ENCODE measurements around the gene TAGLN.

TAGLN gene

DNA sequence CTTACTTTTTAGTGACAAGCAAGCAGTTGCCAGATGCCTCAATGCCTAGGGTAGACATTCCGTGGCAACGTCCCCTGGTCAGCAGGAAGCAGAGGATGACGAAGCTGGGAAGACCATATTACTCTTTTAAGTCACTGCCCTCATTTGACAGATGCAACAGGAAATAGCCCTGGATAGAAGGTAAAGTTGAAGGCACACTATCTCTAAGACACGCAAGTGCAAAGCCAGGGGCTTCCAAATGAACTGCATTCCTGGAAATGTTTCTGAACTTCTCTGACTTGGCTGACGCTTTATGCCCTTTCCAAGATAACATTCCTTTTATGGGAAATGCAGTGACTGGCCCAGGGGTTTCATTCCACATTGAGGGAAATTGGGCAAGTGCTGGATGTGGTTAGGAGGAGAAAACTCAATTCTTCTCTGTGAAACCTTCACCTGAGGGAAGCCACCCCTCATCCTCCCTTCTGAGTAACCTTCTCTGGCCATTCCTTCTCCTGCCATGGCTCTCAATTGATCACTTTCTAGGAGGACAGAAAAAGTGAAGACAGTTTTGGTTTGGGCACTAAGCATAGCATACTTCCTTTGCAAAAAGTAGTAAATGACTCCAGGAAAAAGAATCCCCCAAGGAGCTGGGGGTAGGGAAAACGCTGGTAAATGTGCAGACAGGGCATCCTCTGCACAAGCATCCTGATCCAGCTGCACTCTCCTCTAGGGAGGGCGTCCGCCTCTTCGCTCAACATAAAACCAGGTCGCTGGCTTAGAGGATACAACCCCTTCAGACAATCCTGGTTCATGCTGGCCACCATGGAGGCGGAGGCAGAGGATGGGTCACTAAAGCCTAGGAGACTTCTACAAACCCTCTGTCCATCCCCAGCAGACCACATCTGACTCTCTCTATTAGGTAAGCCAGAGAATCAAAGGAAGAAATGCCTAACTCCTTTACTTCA, 18.2 kb downstream of the TAGLN start:
- DNase-seq, result no peak

DNA sequence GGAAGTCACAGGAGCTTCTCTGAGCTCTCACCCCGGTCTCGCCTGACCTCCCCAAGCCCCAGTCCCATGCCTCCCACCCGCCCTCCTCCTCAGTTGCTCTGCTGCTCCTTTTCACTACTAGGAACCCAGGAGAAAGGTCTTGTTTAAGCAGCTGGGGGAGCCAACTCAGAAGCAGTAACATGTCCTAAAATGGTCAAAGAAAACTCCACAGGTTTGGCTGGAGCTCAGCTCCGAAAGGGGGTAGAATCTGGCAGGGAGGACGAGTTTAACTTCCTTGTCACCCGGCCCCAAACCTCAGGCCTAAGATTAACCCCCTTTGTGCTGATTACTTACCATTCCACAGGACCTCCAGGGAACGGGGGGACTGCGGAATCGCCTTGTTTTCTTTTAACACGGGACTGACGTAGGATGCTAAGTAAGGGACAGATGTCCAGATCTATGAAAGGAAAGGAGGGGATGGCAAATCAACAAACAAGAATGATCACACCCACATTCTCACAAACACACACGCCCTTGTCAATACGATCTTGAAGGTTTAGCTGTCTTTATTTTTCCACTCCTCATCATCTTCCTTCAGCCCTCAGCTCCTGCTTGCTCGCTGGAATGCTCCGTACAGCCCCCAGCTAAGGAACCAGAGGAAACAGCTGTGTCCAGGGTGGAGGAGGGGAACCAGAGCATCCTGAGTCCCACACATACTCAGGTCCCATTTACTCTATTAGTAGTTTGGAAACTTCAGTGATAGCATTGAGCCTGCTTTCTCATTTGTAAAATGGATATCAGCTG, 19.2 kb downstream of the TAGLN start:
- DNase-seq, result no peak

DNA sequence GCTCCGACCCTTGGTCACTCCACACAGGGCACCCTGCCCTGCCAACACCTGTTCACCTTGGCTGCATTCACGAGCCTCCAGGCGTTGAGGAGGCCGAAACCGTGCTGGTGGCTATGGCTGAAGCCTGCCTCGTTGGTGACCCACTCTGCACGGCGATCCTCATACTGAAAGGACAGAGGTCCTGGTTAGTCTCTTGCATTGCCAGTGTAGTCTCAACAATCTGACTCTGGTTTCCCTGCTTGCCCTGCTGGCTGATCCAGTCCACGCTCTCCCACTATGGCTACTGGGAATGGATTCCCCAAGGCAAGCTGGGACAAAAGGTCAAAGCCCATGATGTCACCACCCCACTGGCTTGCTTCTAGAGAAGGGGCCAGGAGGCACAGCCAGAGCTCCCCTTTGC, 19.8 kb downstream of the TAGLN start:
- DNase-seq, result no peak

DNA sequence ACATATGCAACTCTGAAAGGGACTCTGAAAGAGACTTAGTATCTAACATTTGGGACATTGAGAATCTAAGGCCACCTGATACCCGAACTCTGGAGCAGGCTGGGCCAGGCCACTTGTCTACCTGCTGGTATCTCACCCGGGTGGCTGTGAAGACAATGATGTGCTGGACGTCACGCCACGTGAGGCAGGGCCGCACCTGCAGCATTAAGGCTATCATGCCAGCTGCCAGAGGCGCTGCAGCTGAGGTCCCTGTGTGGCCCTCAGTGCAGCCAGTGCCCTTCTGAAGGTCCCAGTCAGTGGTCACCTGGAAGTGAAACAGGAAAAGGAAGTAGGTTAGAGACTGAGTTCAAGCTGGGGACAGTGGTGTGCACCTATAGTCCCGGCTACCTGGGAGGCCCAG, 20.3 kb downstream of the TAGLN start:
- DNase-seq, result no peak

DNA sequence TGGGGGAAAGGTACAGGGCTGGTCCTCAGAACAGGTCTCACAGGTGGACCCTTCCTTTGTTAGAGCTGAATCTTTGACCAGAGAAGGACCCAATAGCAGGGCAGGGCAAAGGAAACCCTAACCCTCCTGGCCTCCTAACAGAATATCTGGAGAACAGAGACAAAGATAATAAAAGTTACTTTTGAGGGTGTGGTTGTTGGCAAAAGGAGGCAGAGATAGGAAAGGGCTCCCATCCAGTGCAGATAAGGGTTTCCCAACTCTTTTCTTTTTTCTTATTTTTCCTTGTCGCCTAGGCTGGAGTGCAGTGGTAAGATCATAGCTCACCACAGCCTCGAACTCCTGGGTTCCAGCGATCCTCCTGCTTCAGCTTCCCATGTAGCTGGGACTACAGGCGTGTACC, 20.8 kb downstream of the TAGLN start:
- DNase-seq, result no peak

DNA sequence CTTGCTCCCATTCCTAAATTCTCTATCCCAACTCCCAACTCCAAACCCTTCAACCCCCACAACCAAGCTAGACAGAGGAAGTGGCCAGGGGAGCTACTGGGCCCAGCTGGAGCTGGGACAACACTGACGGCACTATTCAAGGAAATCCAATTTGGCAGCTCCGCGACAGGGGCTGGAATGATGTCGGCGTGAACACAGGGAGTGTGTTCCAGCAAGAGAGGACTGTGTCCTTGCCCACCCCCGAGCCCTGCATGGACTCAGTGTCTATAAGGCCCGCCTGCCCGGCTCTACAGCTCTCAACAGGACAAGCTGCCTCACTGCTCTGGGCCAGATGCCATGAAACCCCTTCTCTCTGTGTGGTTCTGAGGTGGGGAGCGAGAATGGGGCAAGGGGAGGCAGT, 21.4 kb downstream of the TAGLN start:
- no peak for DNase-seq

DNA sequence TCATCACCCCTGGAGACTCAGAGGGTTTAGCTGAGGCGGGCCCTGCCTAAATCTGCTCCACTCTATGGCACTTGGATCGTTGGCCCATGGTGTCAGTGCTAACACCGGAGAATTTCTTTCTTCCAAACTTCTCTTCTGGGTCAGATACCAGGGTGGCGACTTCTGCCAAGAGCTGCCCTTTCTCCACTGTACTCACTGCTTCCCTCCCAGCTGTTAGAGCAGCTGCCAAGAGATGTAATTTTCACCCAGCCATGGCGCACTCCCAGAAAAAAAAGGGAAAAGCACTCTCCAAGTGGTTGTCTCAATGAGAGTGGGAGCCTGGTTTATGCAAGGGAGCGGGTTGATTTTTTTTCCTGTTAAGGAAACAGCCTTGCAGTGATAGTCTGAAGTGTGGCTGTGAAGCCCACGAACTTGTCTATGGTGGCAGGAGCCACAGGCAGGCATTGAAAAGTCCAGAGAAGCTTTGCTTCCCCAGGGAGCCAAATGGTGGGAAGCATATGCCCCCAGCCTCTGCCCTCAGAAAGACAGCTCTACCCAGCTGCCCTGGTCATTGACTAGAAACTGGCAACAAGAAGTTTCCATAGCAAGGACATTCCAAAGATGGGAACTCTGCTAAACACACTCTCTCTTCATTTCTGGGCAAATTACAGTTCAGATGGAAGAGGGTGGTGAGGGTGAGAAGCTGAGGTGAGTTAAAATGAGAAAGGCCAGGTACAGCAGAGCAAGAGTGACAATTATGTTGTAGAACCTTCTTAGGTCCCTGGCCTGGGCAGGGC, 22.0 kb downstream of the TAGLN start:
- DNase-seq, result no peak

DNA sequence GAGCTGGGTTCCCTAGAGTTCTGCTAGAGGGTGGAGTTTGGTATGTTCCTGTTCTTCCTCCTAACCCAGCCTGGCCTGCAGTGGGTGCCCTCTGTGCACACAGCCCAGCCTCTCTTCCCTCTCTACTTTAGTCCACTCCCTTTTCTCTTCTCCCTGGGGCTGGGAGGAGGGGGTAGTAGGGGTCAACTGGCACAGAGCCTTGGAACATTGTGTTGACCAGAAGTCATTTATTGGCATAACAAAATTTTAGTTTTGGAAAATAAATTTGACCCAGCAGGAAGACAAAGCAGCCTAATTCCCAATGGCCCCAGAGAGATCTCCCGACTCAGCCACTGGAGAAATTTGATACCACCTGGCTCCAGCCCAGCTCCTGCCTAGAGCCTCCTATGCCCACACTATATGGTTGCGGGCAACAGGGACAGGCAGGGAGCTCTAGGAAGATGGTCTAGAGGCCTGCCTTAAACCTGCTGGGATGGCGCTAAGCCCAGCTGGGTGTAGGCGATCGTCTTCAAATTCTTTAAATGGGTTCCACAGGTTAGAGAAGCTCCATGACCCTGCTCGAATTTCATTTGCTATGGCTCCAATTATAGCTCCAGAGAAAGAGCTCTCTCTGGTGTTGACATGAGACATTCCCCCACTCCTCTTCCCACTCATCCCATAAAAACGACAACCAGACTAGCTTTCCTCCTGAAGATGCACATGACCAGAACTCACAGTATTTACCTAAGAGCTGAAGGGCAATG, 22.8 kb downstream of the TAGLN start:
- DNase-seq, result peak; percentile 50 to 57

DNA sequence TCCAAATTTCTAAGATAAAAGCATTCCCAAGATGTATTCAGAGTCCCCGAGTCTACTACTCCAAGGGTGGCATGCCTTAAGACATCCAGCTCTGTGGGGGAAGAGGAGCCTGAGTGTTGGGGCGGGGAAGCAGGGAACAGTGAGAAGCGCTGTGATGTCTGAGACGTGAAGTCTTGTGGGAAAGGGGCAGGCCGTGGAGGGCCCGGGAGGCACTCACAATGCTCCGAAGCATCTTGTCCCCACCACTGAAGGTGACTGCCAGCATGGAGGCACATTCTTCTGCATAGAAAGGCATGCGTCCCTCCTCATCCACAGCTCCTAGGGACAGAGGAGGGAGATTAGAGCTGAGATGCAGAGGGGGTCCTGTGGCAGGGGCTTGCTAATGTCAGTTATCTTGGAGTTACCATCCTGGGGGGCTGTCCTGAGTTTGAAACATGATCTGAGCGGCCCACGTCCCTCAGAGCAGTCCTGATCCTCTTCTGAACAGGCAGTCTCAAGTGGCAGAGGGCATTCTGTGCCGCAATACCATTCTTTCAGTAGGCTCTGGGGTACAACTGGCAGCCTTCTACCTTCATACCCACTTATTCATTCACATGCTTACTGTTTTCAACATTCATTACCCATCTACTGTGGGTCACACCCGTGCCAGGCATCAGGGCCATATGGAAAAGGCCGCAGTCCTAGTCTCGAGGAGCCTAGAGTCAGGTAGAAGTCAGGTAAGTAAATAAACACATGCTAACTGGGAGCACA, 24.0 kb downstream of the TAGLN start:
- DNase-seq, result no peak

DNA sequence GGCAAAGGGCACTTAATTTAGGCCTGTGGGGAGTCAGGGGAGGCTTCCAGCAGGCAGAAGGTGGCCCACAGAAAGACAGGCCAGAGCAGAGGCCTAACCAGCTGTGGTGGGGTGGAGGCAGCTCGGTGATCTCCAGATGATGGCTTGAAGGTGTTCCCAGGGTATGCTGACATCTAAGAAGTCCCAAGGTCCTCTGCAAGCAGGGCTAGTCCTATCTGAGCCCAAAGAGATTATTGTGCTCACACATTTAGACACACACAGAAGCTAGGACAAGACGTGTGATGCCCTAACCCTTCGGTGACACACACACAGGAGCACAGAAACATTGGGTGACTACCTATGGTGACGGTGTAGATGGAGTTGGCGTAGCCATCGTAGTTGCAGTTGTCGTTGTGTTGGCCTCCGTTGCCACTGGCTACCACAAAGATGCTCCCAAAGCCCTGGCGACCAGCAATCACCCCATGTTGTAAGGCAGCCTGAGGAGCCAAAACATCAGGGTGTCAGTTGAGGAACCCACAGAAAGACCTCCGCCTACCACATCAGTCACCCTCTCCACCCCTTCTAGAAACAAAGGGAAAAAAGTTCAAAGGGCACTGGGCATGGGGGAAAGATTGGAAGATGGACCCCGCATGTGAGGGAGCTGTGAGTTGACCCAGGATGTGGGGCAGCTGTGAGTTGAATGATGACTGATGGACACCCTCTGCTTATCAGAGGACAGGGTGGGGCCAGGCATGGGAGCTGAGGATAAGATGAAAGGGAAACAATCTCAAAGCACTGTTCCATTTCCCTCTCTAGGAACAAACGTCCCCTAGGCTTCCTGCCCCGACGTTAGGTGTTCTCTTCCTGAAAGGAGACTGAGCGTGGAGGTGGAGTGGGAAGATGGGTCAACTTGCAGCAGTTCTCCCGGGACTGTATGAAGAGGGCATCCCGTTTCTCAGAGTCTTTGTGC, 24.8 kb downstream of the TAGLN start:
- no peak for DNase-seq

DNA sequence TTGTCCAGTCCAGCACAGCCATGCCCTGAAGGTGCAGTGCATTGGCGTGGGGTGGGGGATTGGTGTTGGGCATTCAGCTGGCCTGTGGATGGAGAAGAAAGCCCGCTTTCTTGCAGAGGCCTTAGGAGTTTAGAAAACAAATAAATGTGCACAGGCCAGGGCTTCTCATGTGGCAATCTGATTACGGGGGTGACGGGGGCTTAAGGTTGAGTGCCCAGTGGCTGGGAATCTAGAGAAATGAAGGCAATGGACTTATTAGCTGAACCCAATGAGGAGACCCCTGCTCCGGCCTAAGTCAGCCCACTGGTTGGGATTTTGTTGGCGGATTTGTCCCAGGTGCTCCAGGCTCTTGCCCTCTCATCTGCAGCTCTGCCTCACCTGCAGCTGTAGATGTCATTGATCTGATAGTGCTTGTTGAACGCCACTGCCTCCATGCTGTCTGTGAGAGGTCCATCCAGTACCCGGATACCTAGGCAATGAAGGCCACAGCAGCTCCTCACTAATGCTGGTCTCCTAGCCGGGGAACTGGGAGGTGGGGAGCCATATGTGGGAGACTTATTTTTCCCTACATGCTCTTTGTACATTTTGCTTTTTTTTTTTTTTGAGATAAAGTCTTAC, 26.5 kb downstream of the TAGLN start:
- no peak for DNase-seq

DNA sequence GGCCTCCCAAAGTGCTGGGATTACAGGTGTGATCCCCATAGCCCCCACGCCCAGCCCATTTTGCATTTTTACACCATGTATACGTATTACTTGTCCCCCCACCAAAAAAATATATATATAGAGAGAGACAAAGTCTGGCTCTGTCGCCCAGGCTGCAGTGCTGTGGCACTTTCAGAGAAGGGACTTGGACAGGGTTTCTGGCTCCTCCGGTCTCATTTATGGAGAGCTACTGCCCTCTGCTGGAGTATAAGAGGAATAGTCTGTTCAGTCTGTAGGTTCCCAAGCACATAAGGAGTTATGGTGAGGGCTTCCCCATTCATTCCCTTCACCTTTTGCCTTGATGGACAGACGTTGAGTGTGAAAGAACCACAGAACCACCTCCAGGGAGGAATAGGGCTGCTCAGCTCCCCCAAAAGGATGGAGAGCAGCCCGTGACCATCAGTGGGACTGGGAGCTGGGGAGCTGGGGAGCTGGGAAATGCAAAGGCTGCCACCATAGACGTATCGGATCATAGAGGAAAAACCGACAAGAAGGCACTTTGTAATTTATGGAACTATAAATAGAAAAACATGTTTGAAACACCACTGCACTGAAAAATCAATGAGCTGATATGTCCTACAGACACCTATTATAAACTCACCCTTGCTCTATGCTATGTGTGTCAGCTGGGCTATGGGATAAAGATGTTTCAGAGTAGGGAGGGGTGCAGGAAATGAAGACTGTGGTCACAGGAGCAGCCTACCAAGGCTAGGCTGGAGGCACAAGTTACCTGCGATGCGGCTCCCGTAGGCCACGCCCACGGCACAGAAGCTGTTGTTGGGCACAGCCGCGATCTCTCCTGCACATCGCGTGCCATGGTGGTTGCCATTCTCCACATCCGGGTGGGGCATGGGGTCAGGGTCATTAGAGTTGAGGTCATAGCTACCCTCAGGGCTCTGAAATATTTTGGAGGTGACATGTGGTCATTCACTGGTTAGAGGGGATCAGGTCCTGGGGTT, 27.5 kb downstream of the TAGLN start:
- peak; percentile 63 to 74 for DNase-seq

DNA sequence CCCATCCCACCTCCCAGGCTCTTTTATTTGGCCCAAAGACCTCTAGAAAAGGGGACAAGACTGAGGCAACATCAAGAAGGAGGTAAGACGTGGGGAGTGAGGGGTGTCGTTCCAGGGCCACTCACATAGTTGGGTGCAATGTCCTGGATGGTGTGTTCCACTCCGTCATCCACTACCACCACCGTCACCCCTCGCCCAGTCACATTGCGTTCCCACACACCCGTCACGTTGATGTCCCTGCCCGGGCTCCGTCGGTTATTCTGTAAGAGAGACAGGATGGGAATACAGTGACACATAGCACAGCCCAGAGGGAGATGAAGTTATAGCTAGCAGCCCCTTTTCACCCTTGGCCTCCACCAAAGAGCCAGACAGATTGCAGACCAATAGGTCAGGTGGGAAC, 28.9 kb downstream of the TAGLN start:
- DNase-seq, result no peak

DNA sequence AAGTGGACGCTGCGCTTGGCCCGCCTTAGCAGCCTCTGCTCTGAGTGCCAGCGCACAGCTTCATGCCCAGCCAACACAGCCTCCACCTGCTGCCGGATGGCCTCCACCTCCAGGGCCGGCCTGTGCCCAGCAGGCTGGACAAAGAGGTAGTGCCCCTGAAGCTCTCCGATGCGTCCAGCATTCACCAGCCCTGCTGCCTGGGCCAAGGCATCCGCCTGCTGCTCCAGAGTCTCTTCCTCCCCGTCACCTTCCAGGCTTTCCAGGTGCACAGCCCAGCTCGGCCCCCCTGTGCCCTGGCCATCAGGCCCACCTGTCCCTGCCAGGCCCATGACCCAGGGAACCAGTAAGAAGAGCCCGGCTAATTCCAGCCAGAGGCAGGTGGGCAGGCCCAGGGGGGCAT, 30.2 kb downstream of the TAGLN start:
- DNase-seq, result no peak

DNA sequence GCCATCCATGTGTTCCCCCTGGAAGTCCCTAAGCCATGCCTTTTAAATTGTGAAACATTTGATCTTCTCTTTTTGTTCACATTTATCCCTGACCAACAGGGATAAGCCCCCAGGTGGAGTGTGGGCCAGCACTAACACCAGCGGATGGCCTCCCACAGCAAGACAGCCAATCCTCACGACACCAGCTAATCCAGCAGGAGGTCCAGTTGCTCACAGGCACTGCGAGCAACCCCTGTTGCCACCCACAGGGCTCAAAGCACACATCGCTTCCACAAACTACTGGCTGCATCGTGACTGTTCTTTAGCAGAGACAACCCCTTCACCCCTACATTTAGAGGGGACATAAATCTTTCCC, 30.7 kb downstream of the TAGLN start:
- no peak for DNase-seq

DNA sequence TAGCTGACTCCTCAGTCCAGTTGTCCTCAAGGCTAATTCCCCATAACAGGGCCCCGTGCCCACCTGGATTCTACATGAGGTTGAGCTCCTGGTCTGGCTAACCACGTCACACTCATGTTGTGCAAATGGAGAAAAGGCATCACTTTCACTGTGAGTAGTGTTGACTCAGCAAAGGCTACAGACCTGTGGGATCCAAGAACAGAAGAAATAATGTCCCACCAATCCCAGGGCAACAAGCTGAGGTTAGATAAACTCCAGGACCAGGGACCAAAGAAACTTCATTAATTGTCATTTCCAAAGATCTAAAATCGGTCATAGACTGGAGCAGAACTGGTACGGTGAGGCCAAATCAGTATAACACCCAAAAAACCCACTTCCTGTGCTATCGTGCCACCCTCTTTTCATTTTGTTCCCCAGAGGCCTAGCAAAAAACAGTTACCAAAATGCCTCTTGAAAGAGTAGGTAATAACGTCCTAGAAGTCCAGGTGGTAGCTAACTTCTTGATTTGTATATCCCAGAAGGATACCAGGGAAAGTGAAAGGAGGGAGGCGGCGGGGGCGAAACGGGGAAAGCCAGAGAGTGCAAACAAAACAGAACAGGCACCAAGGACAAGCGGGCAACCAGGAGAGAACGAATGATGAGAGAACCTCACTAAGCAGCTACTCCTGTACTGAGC, 31.3 kb downstream of the TAGLN start:
- DNase-seq, result no peak

DNA sequence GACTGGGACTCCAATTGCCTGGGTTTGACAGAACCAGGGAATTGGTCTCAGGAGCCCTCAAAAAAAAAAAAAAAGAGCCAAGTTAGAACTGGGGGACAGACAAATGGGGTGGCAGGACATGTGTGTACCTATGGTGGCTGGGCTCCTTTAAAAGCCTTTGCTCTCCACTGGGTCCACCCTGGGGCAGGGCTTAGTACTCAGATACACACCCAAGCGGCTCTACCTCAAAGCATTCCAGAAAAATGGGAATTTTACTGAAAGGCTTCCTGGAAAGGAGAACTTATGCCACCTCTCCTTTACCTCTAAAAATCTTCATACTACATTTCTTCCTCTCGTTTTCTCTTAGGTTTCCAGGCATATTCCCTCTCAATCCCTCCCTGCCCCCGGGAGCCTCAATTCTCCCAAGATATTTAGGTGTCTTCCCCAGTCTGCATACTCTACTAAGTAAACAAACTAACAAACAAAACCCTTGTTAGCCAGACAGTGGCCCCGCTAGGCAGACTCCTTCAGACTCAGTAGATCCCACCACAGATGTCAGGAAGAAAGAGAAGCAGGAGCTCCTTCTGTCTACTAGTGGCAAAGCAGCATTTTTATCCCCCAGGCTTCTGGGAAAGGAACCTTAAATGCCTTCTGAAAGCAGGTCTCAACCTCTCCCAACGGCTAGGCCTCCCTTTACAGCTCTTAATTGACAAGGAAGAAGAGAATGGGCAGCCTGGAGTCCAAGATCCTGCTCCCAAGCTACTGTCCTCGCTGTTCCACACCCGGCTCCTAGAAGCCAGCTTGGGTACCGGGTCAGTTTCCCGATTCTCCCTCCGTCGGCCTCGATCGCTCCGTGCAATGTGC, 32.0 kb downstream of the TAGLN start:
- no peak for DNase-seq

DNA sequence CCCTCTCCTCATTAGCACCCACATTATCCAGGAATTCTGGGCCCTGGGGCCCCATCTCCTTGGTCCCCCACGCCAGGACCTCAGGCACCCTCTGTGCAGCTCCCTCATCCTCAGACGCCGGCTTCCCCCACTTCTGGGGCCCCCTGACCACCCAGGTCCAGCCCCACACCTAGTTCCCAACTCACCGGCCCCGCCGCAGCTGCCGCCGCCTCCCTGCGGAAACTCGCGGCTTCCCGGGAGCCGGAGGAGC, 32.6 kb downstream of the TAGLN start, which contains the start of gene PCSK7:
Gene PCSK7 (minus strand): TSS at position 232 of the 250 bp plus-strand sequence. CDS start 2,229 bp downstream, outside the sequence.
- no peak for DNase-seq
